Gastroesophageal sphincter (tissue), 4 donors: ENCODE results near the gene CPAMD8. TPM values are rescaled to one million over a fixed set of nuclear protein-coding genes. Genes with fewer than 3 reads are reported as not detected.
A peak's percentile ranks its signal among the peaks of the same experiment; 100 is the strongest.
"Not testable (repeated sequence)": the region's sequence is repeated elsewhere in the genome, so short reads cannot be mapped to it uniquely, and the experiment has no call there.

ENCODE experiments used
- ATAC-seq: fragments of 150-250 bp; one replicate; pipeline ENCODE4 v1.9.1; 2016; ENCODE audit warnings: mild to moderate bottlenecking, moderate library complexity
- H3K27ac ChIP-seq, 4 donors: fragments of 200-600 bp; sonication (generic) in 3 of 4; 1 replicate in 3 of 4; 2 replicates in 1 of 4; pipeline ENCODE4 v1.5.1; 2016 to 2019
- H3K27me3 ChIP-seq: fragments of 200-600 bp; sonication (generic); one replicate; pipeline ENCODE4 v1.5.1; 2019
- H3K36me3 ChIP-seq, 2 donors: fragments of 200-600 bp; sonication (generic); one replicate each; pipeline ENCODE4 v1.5.1; 2019; ENCODE audit warnings: control low read depth in 1 of 2
- H3K4me1 ChIP-seq, 3 donors: fragments of 200-600 bp; sonication (generic); 1 replicate in 2 of 3; 2 replicates in 1 of 3; pipeline ENCODE4 v1.5.1; 2016 to 2019; ENCODE audit warnings: control low read depth in 2 of 3
- H3K4me3 ChIP-seq, 2 donors: fragments of 200-600 bp; sonication (generic); one replicate each; pipeline ENCODE4 v1.5.1; 2019; ENCODE audit warnings: mild to moderate bottlenecking in 1 of 2, moderate library complexity in 1 of 2
- H3K9me3 ChIP-seq, 3 donors: fragments of 200-600 bp; sonication (generic); one replicate each; pipeline ENCODE4 v1.5.1; 2017 to 2019; ENCODE audit warnings: control low read depth in 2 of 3
- CTCF ChIP-seq, 4 experiments: fragments of 200-600 bp in 2 of 4; fragments of 450-650 bp in 2 of 4; sonication (generic) in 1 of 4; IDR thresholded peaks; one replicate each; pipeline ENCODE4 v1.5.1; 2017 to 2019; ENCODE audit warnings: antibody characterized with exemption in 4 of 4, mild to moderate bottlenecking in 2 of 4, moderate library complexity in 2 of 4
- EP300 ChIP-seq: sonication (generic); formaldehyde crosslinking; IDR thresholded peaks from one replicate; pipeline ENCODE4 v1.6.1; 2017; ENCODE audit warnings: antibody characterized with exemption, mild to moderate bottlenecking
- POLR2A ChIP-seq, 2 donors: fragments of 450-650 bp; IDR thresholded peaks; one replicate each; pipeline ENCODE4 v1.6.1; 2017; ENCODE audit warnings: antibody characterized with exemption in 2 of 2, mild to moderate bottlenecking in 2 of 2, moderate library complexity in 1 of 2
- POLR2AphosphoS5 ChIP-seq: sonication (generic); formaldehyde crosslinking; IDR thresholded peaks from one replicate; pipeline ENCODE4 v1.6.1; 2017; ENCODE audit warnings: antibody characterized with exemption
- WGBS, 2 donors: methylation state at CpG; one replicate each; pipeline ENCODE4 v1.1.5; 2018; ENCODE audit warnings: low coverage in 1 of 2; 5-methylcytosine and 5-hydroxymethylcytosine counted together
- total RNA-seq, 4 donors: library from RNA; depleted of rRNA; stranded (reverse); fragments of >200 nt; gene quantifications; one replicate each; pipeline ENCODE4 v1.1.0, GENCODE V29; 2016

CPAMD8 gene
- total RNA-seq, 4 donors from 2014 or later, result 6.9 to 12.0 (median 9.2) TPM

GRCh38 chr19:16969135-16969534 lies 57.5 kb downstream of the CPAMD8 start:
- no peak overlapping the region for H3K4me3 ChIP-seq
- no peaks in the 10 kb centered on the region for H3K4me1 ChIP-seq
- H3K27ac ChIP-seq, result no peak overlapping the region
- ATAC-seq, result no peak
- no peaks in the 10 kb centered on the region for H3K27me3 ChIP-seq
- H3K36me3 ChIP-seq, result no peaks in the 10 kb centered on the region
- TF ChIP-seq EP300, result no peak
- no peak for TF ChIP-seq POLR2AphosphoS5
- no peak for TF ChIP-seq CTCF (IDR thresholded peaks at IDR 0.05)
- no peak for TF ChIP-seq POLR2A (IDR thresholded peaks at IDR 0.05)
- WGBS, 2 donors, result 100% methylated on average over 1 of the region's 1 CpG; no CpG with 5 or more reads in 1 of the 2 donors
- H3K9me3 ChIP-seq, result peaks cover 0 to 27% (median 0%) of the 10 kb centered on the region in 3 donors

- WGBS, 2 donors, result 69 to 70% methylated on average over 2 to 5 of the region's 20 CpGs
- H3K36me3 ChIP-seq, H3K9me3 ChIP-seq, ATAC-seq, H3K4me1 ChIP-seq, H3K27ac ChIP-seq, H3K4me3 ChIP-seq: not testable (repeated sequence)
- peaks cover 21% of the 10 kb centered on the region for H3K27me3 ChIP-seq
Observed at GRCh38 chr19:16960996-16961822, 65.4 kb downstream of the CPAMD8 start.

GRCh38 chr19:16958277-16958676 lies 68.3 kb downstream of the CPAMD8 start:
- peaks cover 28% of the 10 kb centered on the region for H3K27me3 ChIP-seq
- ATAC-seq, H3K4me1 ChIP-seq: not testable (repeated sequence)

GRCh38 chr19:16957855-16958254 lies 68.8 kb downstream of the CPAMD8 start:
- ATAC-seq, result no peak
- WGBS, 2 donors, result 64 to 76% methylated on average over 4 of the region's 4 CpGs
- TF ChIP-seq POLR2A (IDR thresholded peaks at IDR 0.05) (no peak), CTCF (IDR thresholded peaks at IDR 0.05) (no peak), EP300 (no peak), POLR2AphosphoS5 (no peak)

More at GRCh38 chr19:16958277-16958676, 68.3 kb downstream of the CPAMD8 start:
- H3K4me3 ChIP-seq, H3K36me3 ChIP-seq, H3K9me3 ChIP-seq, H3K27ac ChIP-seq: not testable (repeated sequence)

GRCh38 chr19:16957151-16957701 lies 69.4 kb downstream of the CPAMD8 start:
- Histone ChIP-seq H3K36me3 (no peaks in the 10 kb centered on the region), H3K27ac (no peak overlapping the region), H3K27me3 (peaks cover 31% of the 10 kb centered on the region), H3K4me3 (no peak overlapping the region), H3K9me3 (peaks cover 0 to 9% (median 0%) of the 10 kb centered on the region in 3 donors), H3K4me1 (peaks cover 0 to 6% (median 3%) of the 10 kb centered on the region in 3 donors)
- TF ChIP-seq POLR2A (IDR thresholded peaks at IDR 0.05) (no peak), EP300 (no peak), CTCF (IDR thresholded peaks at IDR 0.05) (no peak), POLR2AphosphoS5 (no peak)
- 31 to 55% methylated on average over 4 to 9 of the region's 9 CpGs for WGBS, 2 donors
- peak; percentile 46 for ATAC-seq

More at GRCh38 chr19:16957855-16958254, 68.8 kb downstream of the CPAMD8 start:
- H3K36me3 ChIP-seq, result no peaks in the 10 kb centered on the region
- H3K4me3 ChIP-seq, result no peak overlapping the region
- H3K9me3 ChIP-seq, result peaks cover 0 to 9% (median 0%) of the 10 kb centered on the region in 3 donors
- peaks cover 28% of the 10 kb centered on the region for H3K27me3 ChIP-seq
- no peak overlapping the region for H3K27ac ChIP-seq
- peaks cover 0 to 6% (median 3%) of the 10 kb centered on the region in 3 donors for H3K4me1 ChIP-seq

- TF ChIP-seq EP300, result no peak
- no peak for TF ChIP-seq POLR2AphosphoS5
- TF ChIP-seq POLR2A (IDR thresholded peaks at IDR 0.05), result no peak
- TF ChIP-seq CTCF (IDR thresholded peaks at IDR 0.05), result no peak
- ATAC-seq, result no peak
- 92 to 100% methylated on average over 2 of the region's 4 CpGs for WGBS, 2 donors
Observed at GRCh38 chr19:16955161-16955560, 71.4 kb downstream of the CPAMD8 start.

More at GRCh38 chr19:16955161-16955560, 71.4 kb downstream of the CPAMD8 start:
- Histone ChIP-seq H3K27ac (no peak overlapping the region), H3K27me3 (peaks cover 26% of the 10 kb centered on the region), H3K4me3 (no peak overlapping the region), H3K4me1 (peaks cover 0 to 6% (median 3%) of the 10 kb centered on the region in 3 donors), H3K36me3 (no peaks in the 10 kb centered on the region), H3K9me3 (peaks cover 0 to 9% (median 0%) of the 10 kb centered on the region in 3 donors)
